Daoy (cell line): ENCODE measurements around the gene UBXN7. TPM values are rescaled to one million over a fixed set of nuclear protein-coding genes. Genes with fewer than 3 reads are reported as not detected.
"Not testable (repeated sequence)": the region's sequence is repeated elsewhere in the genome, so short reads cannot be mapped to it uniquely, and the experiment has no call there.

ENCODE experiments used
- DNase-seq: peaks from one replicate; pipeline ENCODE4 v3.0.0-alpha.2; 2015; ENCODE audit warnings: low read depth
- total RNA-seq: library from RNA; depleted of rRNA; stranded (reverse); fragments of >200 nt; shearing (Covaris generic); gene quantifications from 2 replicates; pipeline ENCODE4 v1.2.3, GENCODE V29; 2014

The UBXN7 gene
- total RNA-seq, 1 experiment from 2014 or later: 13.7 TPM

- DNase-seq: no peak
Measured at GRCh38 chr3:196418601-196419000, 13.6 kb downstream of the UBXN7 start.

- DNase-seq: no peak
Measured at GRCh38 chr3:196414469-196414868, 17.8 kb downstream of the UBXN7 start.

DNA sequence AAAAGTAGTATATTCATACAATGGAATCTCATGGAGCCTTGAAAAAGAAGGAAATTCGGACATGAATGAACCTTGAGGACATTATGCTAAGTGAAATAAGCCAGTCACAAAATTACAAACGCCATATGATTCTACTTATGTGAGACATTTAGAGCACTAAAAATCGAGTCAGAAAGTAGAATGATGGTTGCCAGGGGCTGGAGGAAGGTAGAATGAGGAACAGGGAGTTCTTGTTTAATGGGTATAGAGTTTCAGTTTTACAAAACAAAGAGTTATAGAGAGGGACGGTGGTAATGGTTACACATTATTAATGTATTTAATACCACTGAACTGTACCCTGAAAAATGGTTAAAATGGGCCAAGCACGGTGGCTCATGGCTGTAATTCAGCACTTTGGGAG, 19.5 kb downstream of the UBXN7 start:
- no peak for DNase-seq

DNA sequence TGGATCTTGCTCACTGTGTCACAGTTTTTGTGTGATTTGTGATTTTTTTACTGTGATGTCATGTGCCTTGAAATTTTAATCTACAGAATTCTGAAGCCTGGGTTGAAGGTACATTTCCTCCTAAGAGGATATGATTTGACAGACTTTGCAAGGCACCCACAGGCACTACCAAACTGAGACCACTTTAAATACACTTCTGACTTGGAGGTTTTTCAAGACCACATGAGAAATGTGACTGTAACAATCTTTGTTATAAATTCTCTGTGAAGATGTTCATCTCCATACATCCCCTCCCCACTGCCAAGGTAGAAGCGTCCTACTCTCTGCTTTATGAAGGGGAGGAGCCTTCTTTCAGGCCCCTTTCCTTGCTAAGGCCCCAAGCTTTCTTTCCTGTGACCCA, 22.8 kb downstream of the UBXN7 start:
- DNase-seq: no peak

GRCh38 chr3:196408565-196409300, 23.5 kb downstream of the UBXN7 start:
- no peak for DNase-seq

GRCh38 chr3:196406811-196407470, 25.3 kb downstream of the UBXN7 start:
- DNase-seq: no peak

DNA sequence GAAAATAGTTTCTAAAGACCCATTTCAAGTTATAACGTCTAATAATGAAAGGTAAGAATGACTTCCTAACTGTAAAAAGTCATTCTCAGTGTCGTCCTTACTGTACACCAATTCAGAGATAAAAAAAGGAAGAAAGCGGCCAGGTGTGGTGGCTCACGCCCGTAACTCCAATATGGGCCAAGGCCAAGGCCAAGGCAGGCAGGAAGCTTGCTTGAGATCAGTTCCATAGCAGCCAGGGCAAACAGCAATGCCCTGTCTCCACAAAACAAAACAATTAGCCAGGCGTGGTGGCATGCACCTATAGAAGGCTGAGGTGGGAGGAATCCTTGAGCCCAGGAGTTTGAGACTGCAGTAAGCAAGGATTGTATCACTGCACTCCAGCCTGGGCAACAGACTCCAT, 31.9 kb downstream of the UBXN7 start:
- no peak for DNase-seq

DNA sequence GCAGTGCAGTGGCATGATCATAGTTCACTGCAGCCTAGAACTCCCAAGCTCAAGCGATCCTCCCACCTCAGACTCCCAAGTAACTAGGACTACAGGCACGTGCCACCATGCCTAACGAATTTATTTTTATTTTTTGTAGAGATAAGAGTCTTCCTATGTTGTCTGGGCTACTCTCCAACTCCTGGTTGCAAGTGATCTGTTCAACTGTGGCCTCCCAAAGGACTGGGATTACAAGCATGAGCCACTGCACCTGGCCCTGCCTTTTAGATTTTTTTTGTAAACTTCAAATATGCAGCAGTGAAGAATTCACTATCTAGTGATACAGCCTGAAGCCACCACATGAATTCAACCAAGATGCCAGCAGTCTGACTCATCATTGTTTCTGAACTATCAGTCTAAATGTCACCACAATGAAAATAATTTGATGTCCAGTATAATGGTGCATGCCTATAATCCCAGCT, 32.7 kb downstream of the UBXN7 start:
- peak; percentile 46 for DNase-seq

DNA sequence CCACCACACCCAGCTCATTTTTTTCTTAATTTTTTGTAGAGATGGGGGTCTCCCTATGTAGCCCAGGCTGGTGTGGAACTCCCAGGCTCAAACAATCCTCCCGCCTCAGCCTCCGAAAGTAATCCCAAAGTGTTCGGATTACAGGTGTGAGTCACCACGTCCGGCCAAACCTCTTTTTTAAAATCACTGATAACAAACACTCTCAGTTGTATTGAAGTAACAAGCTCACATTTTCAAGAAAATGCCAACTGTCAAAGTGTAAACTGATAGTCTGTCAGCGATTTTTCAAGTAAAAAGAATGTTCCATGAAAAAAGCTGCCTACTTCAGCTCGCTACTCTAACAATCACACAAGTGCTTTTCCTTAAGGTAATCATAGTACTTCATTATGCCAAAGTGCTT, 33.4 kb downstream of the UBXN7 start:
- peak; percentile 20 for DNase-seq

GRCh38 chr3:196397941-196398340, 34.3 kb downstream of the UBXN7 start:
- no peak for DNase-seq

- DNase-seq: no peak
Measured at GRCh38 chr3:196390116-196390515, 42.1 kb downstream of the UBXN7 start.

- DNase-seq: no peak
Measured at GRCh38 chr3:196388956-196389355, 43.3 kb downstream of the UBXN7 start.

- not testable (repeated sequence) for DNase-seq
Measured at GRCh38 chr3:196387941-196388340, 44.3 kb downstream of the UBXN7 start.

DNA sequence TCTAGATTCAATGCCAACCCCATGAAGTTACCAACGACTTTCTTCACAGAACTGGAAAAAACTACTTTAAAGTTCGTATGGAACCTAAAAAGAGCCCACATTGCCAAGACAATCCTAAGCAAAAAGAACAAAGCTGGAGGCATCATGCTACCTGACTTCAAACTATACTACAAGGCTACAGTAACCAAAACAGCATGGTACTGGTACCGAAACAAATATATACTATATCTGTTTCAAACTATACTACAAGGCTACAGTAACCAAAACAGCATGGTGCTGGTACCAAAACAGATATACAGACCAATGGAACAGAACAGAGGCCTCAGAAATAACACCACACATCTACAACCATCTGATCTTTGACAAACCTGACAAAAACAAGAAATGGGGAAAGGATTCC, 45.4 kb downstream of the UBXN7 start:
- not testable (repeated sequence) for DNase-seq

GRCh38 chr3:196386034-196386433, 46.2 kb downstream of the UBXN7 start:
- DNase-seq: not testable (repeated sequence)

- DNase-seq: not testable (repeated sequence)
Measured at GRCh38 chr3:196385446-196385845, 46.8 kb downstream of the UBXN7 start.

DNA sequence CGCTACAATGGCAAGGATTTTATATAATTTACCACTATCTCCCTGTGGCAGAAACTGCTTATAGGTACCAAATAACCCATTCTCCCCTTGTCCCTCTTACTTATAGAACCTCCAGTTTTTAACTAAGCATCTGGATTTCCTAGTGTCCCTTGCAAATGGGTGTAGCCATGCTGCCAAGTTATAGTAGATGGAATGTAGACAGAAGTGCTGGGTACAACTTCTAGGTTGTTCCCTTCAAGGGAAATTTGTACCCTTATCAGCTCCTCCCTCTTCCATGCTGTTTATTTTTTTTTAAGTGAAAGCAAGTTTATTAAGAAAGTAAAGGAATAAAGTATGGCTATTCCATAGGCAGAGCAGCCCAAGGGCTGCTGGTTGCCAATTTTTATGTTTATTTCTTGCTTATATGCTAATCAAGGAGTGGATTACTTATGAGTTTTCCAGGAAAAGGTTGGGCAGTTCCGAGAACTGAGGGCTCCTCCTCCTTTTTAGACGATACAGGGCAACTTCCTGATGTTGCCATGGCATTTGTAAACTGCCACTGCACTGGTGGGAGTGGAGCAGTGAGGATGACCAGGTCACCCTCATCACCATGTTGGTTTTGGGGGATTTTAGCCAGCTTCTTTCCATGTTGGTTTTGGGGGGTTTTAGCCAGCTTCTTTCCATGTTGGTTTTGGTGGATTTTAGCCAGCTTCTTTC, 53.9 kb downstream of the UBXN7 start:
- DNase-seq: no peak

DNA sequence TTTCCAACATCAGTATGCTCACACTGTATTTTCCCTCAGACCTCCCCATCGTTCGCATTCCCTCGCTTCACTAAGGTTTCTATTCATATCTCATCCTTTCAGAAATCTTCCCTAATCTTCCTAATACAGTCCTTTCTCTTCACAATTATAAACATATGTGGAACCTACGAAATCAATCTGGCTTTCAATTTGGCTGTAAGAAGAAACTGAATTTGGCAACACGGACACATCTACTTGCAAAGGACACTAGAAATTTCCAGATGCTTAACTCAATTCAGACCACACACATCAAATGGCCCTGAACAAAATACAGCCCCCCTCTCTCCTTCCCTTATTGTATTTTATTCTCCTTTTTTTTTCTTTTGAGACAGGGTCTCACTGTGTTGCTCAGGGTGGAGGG, 54.9 kb downstream of the UBXN7 start:
- no peak for DNase-seq

DNA sequence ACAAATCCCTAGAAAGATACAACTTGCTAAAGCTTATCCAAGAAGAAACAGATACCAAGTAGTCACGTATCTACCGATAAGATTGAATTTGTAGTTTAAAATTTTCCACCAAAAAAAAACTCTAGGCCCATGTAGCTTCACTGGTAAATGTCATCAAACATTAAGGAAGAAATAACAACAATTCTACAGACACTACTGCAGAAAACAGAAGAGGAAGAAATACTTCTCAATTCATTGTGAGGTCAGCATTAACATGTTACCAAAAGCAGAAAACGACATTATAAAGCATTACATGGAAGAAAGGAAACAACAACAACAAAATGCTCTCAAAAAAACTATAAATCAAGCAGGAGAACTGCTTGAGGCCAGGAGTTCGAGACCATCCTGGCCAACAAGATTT, 66.5 kb downstream of the UBXN7 start:
- no peak for DNase-seq

DNA sequence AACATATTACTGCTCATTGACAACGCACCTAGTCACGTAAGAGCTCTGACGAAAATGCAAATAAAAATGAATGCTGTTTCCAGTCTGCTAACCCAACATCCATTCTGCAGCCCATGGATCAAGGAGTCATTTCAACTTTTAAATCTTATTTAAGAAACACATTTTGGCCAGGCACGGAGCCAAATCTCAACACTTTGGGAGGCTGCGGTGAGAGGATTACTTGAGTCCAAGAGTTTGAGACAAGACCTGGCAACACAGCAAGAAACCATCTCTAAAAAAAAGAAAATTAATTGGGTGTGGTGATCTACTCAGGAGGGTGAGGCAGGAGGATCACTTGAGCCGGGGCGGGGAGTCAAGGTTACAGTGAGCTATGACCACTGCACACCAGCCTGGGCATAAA, 71.6 kb downstream of the UBXN7 start:
- DNase-seq: no peak

GRCh38 chr3:196358540-196358939, 73.7 kb downstream of the UBXN7 start:
- DNase-seq: not testable (repeated sequence)

GRCh38 chr3:196357905-196358304, 74.3 kb downstream of the UBXN7 start:
- DNase-seq: no peak

DNA sequence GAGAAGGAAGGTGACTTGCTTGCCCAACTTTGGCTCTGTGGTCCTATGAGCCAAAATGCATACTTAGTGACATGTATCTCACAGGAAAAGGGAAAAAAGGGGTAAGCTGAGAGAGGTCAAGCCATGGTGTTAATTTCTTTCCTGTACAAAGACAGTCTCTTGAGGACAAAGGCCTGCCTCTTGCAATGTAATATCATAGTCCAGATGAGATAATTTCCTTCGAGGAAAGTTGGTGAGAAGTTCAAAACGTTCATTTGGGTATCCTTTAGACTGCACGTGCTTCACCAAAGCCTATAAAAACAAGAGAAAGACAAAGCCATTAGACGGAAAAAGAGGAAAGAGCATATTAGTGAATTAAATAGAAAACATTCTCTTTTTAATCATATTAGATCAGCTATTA, 75.7 kb downstream of the UBXN7 start:
- DNase-seq: no peak
